ENCODE data around the gene OBSCN.

The OBSCN gene

DNA sequence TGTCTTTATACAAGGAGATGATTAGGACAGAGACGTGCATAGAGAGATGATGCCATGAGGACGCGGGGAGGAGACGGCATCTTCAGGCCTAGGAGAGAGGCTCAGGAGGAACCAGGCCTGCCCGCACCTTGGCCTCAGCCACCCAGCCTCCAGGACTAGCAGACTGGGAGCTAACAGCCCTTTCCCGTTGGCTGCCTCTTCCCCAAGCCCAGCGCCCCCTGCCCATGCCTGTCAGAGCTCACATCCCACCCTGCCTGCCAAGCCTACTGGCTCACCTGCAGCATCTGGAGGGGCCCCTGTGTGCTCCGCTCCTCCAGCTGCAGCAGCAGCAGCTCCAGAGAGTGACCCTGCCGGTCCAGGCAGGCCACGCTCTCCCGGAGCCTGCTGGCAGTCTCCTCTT, 202.8 kb downstream of the OBSCN start:
- DNase-seq, result no peak

DNA sequence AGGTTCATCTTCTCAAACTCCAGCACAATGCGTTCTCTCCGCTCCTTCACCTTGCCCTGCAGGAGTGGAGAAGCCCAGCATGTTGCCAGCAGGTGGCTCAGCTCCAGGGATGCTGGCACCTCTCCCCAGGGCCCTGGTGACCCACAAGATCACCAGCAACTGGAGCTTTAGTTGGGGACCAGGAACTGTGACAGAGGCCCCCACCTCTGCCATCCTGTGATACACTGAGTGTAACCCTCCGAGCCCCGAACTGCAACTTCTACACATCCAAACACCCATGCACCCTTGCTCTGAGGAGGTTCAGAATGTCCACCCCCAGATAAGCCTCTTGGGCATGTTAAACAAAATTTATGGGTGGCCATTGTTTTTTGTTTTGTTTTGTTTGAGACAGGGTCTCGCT, 203.3 kb downstream of the OBSCN start:
- no peak for DNase-seq

DNA sequence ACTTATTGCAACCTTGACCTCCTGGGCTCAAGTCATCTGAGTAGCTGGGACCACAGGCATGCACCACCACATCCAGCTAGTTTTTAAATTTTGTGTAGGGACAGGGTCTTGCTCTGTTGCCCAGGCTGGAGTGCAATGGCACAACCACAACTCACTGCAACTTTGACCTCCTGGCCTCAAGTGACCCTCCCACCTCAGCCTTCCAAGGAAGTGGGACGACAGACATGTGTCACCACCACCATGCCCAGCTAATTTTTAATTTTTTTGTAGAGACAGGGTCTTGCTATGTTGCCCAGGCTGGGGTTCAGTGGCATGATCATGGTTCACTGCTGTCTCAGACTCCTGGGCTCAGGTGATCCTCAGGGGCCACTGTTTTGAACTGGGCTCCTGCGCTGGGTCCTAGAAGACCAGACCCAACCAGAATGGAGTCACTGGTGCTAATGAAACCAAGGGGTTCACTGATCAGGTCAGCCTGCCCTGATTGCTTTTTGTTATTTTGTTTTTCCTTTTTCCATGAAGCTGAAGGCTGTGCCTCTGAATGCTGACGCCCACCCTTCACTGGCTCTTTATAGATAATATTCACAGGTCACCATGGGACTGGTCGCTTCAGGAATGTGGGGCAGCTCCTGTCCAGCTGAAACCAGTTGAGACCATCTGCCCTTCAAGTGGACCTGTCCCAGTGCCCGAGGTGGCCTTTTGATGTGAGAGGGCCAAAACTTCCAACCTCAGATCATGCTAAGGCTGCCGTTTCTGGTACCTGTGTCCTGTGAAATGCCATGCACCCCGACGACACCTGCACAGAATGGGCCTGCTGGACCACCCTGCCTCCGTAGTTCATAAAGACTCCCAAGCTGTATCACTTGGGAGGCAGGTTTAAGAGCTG, 203.9 kb downstream of the OBSCN start:
- no peak for DNase-seq

DNA sequence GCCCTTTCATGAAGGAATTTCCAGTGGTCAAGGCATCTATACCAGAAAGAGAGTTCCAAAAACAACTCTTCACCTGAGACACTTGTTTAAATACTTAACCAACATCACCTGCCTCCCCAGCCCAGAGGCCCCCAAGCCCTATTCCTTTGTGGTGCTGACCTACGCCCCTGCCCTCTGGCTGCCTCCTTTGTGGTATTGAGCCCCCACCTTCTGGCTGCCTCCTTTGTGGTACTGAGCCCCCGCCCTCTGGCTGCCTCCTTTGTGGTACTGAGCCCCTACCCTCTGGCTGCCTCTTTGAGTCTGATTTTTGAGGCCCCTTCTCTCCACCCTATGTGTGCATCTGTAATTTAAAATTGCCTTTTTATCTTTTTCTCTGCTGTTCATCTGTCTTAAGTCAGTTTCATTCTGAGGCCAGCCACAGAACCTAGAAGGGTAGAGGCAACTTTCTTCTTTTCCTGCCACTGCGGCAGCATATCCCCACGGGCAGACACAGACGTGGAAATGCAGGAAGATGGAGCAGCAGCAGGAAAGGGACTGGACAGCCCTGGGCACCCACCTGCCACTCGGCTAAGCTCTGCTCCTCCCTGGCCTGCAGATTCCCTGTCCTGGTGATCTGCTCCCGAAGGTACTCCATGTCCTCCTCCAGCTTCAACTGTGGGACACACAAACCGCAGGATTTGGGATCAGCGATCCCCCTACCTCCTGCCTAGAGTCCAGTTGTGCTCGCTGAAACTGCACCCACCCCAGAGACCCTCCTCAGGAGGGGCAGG, 205.6 kb downstream of the OBSCN start:
- DNase-seq, result no peak

DNA sequence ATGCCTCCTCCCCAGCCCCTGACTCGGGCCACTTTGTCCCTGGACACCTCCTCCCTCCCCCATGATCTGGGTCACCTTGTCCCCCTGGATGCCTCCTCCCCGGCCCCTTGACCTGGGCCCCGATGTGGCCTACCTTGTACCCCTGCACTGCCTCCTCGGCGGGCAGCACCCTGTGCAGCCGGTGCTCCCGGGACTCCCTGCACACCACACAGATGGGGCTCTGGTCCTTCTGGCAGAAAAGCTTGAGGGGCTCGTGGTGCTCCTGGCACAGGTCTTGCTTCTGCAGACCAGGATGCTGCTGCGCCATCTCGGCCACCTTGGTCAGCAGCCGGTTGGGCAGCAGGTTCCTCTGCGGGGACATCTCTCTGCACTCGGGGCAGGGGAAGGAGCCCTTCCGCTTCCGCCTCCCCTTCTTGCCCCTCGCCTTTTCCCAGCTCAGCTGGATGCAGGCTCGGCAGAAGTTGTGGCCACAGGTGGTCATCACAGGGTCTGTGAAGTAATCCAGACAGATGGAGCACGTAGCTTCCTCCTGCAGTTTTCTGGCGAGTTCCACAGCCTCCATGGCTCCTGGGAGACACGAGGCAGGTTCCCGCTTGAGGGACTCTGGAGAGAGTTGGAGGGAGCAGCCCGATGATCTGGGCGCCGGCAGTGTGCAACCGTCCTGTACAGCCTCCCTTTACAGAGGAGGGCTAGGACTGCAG, 206.8 kb downstream of the OBSCN start:
- DNase-seq, result no peak

DNA sequence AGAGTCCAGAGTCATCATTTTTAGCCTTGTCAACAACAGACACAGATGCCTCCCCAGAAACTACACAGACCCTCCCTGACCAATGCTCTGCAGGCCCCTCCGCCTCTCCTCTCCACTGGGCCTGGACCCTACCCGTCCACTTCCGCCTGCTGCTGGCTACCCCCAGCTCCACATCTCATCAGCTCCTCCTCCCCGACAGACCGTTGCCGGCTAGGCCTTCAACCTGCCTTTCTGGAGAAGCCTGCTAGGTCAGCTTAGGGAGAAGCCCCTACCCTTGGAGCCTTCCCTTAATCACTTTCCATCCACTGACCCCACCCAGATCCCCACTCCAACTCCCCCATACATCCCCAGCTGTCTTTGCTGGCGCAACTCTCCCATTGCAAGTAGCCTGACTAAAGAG, 207.4 kb downstream of the OBSCN start:
- DNase-seq, result no peak

DNA sequence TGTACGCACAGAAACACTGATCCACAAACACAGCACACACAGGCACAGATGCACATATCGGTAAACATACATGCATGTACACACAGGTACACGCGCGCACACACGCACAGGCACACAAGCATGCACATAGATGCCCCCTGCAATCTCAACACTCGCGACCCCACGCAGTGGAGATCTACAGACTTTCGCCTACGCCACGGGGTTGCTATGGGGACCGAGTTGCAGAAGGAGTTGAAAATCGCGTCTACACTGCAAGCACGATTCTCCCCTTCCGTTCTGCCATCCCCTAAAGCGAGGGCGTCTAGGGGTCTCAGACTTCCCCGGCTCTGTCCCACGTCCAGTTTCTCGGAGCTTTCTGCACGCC, 208.0 kb downstream of the OBSCN start:
- no peak for DNase-seq

DNA sequence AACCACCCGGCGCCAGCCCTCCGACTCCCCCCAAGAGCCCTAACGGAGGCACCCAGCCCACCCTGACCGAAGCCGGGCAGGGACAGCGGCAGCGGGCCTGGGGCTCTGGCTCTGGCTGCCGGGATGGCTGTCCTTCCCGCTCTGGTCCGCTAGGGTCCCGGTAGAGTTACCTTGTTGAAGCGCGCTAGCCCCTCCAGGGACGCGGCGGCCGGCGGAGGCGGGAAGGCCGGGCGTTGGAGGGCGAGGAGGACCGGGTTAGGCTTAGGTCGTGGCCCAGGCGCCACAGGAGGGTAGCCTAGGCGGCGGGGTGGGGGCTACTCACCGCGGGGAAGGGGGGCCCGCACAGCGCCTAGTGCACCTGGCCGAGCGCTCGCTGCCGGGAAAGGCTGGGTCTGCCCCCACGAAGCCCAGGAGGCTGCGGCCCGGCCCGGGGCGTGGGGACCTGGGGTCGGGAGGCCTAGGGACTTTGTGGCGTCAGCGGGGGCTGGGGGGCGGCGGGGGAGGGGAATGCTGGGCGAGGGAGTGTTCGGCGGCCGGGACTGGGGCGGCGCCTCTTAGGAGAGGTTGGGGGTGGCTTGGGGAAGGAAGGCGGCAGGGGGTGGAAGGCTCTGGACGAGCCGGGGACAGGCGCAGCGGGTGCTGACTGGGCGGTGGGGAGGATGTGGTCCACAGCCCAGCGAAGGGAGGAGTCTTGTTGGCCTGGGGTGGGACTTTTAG, 208.5 kb downstream of the OBSCN start, which contains the start of gene TRIM17:
TRIM17 (minus strand) TSS at position 645 of the 717 bp plus-strand sequence. CDS start 1,789 bp downstream, outside the sequence.
- DNase-seq, result peak; percentile 57

DNA sequence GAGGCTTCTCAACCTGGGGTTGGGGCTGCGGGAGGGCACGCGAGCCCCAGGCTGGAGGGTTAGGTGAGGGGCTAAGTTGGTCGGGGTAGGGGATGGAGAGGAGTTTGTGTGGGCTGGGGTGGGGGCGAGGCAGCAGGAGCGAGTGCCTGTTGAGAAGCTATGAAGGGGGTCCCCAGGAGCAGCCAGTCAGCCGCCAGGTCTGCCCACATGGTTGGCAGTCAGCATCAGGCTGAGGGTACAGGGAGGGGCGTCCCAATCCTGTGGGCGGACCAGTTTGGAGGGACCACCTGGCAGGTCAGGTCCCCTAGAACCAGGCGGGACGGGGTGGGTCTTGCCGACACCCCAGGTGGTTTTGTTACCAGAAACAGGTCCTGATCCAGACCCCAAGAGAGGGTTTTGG, 209.2 kb downstream of the OBSCN start:
- no peak for DNase-seq

DNA sequence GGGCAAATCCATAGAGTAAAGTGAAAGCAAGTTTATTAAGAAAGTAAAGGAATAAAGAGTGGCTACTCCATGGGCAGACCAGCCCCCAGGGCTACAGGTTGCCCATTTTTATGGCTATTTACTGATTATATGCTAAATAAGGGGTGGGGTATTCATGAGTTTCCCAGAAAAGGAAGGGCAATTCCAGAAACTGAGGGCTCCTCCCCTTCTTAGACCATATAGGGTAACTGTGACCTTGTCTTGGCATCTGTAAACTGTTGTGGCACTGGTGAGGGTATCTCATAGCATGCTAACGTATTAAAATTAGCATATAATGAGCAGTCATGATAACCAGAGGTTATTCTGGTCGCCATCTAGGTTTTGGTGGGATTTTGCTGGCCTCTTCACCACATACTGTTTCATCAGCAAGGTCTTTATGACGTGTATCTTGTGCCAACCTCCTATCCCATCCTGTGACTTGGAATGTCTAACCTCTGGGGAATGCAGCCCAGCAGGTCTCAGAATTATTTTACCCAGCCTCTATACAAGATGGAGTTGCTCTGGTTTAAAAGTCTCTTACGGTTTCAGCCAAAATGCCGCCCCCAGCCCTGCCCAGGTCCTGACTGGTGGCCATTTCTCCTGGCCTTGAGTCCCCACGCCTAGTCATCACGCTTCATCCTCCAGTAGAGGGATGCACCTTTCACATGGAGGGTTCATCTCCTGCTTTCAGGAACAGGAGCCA, 209.8 kb downstream of the OBSCN start:
- DNase-seq, result no peak

DNA sequence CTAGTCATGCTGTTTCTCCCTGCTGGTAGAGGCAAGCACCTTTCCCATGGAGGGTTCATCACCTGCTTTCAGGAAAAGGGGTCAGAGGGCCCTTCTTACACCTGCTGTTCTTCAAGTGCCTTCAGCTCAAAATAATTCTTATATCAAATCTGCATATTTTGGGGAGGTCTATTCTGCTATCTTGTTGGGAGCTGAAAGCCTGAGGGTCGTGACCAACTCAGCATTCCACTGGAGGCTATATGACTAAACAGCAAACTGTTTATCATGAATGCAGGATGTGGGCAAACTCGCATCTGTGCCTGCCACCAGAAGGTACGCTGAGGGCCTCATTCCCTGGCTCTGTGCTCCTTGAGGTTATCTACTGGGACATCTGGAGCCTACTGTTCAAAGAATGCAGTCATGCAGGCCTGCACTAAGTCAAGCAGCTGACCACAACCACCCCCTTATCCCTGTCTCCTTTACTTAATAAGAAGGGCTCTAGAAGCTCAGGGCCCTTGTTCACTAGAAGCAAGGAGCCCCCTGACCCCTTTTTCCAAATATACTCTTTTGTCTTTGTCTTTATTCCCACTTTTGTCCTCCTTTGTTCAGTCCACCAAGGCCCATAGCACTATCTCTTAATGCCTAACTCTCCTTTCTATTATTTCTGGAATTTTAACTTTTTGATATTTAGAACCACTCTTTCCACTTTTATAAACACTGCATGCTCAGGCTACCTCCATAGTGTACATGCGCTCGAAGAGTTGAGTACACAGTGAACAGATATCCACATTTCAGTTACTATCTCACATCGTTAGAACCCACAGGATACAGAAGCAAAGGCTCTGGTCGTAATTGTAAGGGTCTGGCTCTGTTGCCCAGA, 213.4 kb downstream of the OBSCN start:
- DNase-seq, result no peak

DNA sequence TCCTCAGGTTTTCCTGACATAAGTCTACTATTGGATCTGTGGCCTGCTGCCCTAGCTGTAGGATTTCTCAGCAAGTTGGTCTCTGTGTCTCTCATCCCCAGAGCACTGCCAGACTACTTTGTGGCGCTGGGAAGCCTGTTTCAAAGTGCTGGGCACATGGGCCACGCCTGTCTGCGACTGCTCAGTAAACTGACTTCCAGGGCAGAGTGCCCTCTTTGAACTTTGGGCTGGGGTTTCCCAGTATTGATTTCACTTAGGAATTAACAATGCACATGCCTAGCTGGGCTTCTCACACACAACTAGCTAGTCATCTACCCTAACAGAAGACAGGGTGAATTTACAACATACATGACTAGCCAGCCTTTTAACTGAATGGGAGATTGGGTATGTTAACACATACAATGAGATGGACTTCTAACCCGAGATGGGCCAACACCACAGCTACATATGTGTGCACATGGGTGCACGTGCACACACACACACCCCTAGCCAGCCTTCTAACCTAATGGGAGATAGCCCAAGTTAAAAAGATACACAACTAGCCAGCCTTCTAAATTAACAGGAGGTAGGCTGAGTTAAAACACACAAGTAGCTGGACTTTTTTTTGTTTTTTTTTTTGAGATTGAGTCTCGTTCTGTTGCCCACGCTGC, 215.7 kb downstream of the OBSCN start:
- no peak for DNase-seq

DNA sequence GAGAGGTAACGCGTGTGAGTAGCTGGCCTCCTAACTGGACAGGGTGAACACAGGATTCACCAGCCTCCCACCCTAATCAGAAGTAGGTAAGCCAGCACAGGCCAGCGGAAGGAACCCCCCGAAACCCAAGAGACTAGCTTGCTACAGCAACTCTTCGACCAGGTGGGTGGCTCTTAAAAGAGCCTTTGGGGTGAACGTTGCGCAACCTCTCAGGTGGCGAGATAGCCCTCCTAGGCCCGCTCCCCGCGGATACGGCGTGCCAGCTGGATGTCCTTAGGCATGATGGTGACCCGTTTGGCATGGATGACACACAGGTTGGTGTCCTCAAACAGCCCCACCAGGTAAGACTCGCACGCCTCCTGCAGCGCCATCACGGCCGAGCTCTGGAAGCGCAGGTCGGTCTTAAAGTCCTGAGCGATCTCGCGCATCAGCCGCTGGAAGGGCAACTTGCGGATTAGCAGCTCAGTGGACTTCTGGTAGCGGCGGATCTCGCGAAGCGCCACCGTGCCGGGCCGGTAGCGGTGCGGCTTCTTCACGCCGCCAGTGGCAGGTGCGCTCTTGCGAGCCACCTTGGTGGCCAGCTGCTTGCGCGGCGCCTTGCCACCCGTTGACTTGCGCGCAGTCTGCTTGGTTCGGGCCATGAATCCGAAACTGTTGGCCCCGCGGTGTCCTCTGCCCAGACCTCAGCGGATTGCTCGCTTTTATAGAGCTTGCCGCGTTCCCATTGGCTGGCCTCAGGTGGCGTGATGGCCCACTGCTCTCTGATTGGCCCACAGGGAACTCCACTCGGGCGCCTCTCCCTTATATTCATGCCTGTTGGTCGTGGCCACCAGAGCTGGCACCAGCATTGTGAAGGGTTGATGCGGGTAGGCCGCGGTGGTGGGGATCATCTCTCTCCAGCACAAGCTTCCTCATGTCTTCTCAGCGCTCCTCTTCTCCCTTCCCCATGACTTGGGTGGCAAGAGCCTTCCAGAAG, 217.1 kb downstream of the OBSCN start:
- DNase-seq, result no peak

DNA sequence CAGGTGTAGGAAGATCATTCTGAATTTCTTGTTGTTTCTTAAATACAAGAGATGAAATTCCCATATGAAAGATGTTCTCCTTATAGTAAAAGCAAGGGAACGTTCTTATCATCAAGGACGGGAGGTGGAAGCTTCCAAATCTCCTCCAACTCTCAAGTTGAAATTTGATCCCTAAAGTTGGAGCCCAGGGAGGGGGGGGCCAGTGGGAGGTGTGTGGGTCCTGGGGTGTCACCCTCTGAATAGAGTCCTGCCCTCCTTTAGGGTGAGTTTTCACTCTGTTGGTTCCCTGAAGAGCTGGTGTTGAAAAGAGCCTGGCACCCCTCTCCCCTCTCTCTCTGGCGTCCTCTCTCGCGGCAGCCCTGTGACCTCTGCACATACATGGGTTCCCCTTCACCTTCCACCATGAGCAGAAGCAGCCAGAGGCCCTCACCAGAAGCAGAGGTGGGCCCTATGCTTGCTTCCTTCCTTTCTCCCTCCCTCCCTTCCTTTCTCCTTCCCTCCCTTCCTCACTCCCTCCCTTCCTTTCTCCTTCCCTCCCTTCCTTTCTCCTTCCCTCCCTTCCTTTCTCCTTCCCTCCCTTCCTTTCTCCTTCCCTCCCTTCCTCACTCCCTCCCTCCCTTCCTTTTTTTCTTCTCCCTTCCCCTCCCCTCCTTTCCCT, 218.8 kb downstream of the OBSCN start:
- DNase-seq, result no peak

DNA sequence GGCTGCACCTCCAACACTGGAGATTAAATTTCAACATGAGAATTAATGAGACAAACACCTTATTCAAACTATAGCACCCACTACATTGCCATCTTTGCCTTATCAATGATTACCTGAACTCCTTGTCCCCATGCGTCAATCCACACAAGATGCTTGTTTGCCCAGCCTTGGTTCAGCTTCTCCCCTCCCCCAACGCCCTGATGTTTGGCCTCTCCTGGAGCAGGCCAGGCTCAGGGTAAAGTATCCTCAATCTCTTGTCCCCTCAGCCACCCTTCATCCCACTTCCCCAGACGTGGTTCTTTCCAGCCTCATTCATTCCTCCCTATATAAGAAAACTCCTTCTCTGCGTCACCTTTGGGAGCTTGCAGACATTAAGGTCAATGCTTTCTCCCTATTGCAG, 220.6 kb downstream of the OBSCN start:
- no peak for DNase-seq
